Superior temporal gyrus (tissue), 1 donor: ENCODE data around the gene LHX2.

ENCODE experiments used
- DNase-seq: peaks from one replicate; pipeline ENCODE4 v3.0.0-alpha.2; 2016; ENCODE audit errors: extremely low spot score

Gene LHX2

DNA sequence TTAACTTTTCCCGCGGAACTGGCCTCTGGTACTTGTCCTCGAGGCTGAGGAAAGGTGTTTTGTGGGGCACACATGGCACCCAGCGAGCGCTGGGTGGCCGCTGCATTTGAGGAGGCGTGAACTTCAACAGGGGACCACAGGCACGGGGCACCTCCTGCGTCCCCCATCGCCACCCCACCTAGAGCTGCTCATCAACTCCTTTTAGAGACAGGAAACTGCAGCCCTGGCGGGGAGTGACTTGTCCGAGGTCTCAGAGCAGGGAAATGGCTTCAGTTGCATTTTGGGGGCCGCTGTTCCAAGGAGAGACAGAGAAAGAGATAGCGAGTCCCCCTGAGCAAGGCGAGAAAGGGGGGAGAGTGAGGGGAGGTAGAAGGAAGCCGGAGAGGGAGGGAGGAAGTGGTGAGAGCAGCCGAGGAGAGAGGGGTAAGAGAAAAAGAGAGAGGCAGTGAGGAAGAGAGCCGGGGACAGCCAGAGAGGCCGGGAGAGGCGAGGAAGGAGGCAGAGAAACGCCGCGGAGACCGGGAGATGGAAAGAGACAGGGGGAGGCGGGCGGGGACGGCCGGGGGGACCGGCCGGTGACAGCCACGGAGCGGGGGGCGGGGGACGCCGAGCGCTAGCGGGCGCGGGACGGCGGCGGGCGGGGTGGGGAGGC, 12.5 kb upstream of the LHX2 start:
- DNase-seq = no peak

DNA sequence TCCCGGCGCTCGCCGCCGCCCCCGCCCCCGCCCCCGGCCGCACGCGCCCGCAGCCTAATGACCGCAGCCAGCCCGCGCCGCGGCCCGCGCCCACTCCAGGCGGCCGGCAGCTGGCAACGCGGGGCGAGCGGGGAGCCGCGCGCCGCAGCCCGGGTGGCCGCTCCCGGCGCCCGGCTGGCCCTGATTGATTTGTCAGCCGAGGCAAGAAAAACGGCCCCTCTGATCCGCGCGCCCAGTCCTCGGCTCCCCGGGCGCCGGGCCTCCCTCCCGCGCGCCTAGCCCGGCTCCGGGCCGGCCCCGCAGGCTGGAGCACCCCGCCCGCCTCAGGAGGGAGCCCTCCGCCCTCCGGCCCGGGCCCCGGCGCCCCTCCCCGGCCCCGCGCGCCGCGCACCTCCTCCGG, 11.9 kb upstream of the LHX2 start:
- no peak for DNase-seq

DNA sequence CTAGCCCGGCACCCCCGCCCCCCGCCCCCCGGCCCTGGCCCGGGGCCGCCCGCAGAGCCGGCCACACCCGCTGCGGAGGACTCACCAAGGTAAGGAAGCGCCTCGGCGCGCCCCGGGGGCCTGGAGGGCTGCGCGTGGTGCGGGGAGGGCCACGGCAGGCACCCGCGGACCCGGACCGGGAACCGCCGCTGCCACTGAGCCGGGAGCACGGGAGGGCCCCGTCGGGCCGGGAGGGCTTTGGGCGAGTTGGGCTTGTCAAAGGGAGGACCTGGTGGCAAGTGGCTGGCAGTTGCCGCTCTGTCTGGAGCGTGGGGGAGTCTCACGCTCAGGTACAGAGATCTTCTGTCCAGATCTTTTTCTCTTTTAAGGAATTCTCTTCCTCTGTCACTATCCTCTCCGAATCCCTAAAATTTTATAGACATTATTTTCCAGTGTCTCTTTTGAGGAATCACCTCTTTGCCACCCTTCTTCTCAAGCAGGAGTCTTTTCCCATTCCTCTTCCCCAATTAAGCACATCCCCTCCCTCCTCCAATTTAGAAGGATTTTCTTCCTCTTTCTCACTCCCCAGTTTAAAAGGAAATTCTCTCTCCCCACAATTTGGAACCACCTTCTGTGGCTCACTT, 11.3 kb upstream of the LHX2 start:
- peak; percentile 13 for DNase-seq

DNA sequence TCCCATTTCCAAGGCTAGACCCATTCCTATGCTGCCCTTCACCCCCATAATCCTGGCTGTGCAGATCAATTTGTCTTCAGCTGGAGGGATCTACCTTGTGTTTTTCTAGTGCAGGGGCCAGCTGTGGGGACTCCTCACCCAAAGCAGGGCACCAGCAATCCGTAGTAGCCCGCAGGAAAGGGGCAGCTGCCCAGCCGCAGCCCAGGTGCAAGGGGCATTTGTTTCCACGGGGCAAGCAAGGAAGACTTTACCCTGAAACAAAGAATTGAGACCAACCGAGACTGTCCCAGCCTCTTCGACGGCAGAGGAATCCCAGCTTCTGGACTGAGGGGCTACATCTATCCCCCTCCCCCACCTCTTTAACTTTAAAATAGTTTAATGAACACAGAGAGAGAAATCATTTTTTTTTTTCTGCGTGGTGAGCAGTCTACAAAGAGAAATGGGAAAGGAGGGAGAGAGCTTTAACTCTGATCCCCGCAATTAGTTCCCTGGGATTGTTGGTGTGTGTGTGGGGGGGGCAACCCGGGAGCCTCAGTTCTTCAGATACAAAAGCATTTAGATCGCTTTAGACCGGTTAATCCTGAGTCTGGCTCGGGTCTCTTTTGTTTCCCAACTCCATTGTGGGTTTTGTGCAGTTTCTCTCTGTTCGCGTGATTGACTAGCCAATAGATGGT, 10.6 kb upstream of the LHX2 start:
- DNase-seq = no peak

DNA sequence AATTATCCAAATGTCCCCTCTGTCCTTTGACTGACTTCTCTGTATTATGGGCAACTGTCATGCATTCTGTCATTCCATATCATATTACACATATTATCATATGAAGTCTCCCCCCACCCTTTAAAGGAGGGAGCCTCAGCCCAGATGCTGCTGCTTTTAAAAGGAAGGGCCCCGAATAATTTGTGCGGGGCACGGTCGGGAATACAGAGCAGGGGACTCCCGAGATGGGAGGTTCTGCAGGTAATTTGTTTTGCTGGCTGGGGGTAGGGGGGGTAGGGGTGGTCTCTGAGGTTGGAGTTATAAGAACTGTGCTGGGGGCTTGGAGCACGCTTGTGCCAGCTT, 10.1 kb upstream of the LHX2 start:
- peak; percentile 8 for DNase-seq

DNA sequence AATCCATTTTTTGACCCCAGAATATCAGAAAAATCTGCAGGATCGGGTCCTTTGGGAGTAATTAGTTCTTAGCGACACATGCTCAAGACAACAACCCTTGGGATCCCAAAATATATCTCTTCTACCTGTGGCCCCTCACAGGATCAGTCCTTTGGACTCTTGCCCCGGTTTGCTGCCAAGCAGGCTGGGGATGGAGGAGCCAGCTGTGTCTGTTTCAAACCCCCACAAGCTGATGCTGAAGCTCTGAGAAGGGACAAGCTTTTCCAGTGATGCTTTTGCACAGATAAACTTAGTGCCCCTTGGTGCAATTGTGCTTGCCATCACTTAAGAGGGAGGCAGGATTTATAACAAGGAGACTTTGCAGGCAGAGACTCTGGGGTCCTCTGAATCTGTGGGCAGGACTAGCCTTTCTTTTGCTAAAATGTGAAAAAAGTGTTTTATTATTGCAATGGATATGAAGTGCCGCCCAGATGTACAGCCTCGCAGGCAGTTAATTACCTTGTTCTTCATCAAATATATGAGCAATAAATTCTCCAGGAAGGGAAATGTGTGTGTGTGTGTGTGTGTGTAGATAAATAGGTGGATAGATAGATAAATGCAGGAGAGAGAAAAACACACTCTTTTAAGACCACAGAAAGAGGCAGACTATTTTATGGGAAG, 9.6 kb upstream of the LHX2 start:
- peak; percentile 22 for DNase-seq

DNA sequence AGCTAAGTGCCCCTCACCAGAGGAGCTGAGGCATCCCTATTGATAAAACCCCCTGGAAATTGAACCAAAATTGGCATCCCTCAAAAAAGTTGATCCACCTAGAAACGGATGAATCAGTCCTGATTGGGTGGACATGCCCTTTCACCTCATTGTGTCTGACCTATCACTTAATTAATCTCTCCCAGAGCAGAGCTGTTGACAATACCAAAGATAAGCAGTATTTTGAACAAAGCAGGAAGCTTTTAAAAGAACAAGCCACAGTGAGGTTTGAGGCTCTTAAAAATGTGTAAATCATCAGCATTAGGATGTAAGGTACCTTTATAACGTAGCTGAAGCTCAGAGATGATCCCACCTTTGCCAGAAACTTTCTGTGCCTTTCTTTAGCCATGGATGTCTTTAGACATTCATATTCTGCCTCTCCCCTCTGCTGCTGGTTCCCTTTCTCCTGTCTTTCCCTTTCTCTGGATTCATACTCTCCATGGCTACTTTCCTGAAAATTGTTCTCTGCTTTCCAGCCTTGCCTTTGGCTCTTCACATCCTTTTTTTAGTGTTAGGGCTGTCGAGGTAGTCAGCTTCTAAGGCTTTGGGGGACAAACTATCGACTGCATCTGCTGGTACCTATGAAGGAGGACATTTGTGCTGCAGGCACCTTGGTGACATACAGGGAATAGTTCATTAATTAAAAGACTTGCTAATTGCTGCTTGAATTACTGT, 7.8 kb upstream of the LHX2 start:
- peak; percentile 14 for DNase-seq

DNA sequence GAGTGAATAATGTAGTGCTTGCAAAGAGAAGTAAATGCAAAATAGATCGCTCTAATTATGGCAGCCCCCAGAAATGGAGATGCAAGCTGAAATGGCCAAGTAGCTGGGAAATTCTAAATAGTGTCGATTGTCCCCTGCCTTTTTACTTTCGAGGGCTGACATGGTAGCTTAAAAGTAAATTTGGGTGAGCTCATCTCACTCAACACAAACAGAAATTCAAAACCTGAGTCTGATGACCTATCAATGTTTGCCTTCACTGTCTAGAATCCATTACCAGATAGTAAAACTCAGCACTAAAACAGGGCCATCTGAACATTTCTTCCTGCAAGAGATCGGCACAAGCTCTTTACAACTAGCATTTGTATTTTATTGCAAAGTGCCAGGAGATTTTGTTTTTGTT, 7.0 kb upstream of the LHX2 start:
- DNase-seq = no peak

DNA sequence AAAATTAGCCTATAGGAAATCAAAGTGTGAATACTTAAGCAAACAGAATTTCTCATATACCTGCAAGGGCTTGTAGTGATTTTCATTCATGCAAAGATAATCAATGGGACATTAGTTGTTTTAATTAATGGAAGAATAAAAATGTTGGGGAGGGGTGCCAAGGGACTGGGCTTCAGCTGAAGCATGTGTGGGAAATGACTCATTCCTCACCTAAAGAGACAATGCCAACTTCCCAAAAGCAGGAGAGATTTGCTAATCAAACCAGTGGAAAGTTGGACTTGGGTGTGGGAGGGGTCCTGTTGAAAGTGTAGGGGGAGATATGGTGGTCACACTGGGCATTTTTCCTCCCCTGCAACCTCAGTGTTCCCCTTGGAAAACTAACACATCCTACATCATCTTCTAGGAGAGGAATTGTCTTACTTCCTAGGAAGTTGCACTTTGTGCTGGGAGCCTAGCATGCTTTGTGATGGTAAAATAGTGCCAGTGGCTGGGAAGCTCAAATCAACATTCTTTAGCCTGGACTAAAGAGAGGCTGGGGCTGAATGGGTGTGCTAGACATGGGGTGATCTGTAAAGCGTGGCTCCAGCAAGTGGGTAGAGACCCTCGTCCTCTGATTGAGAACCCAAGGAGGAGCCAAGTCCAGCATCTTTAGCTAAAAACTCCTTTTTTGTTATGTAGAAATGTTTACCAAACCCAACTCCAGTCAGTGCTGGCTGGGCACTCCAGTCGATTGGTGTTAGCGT, 6.4 kb upstream of the LHX2 start:
- DNase-seq = no peak

DNA sequence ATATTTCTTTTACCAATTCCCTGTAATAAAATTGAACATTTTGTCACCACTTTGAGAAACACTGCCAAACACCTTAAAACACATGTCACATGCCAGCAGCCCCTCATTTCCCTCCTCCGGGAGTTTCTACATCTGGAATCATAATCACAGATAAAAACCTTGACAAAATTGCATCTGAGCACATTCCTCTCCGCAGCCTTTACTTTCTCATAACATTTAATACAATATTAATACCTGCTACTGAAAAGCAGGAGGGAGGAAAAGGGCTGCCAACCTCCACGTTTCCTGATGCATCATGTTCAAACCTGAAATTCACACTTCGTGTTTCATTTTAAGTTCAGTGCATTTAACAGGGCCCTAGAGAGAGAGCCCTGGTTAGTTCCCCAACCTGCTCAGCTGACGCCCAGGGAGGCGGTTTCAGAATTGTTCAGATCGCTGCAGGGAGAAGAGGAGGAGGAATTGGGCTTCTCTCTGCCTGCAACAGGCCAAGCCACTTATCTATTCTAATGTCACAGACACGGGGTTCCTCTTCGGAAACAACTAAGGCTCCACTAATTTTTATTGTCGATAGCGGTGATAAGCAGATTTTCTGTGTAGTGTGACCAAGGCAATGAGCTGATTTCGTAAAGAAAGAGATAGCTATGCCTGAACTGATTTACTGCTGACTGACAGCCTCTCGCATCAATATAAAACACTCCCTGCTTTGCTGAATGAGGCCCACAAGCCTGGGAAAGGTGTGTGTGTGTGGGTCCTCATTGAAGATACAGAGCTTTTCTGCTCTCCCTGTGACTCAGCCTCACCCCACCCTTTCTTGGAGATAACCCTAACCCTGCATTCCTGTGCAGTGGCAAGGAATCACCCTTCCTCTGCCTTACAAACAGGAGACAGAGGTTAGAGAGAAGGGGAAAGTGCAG, 4.9 kb upstream of the LHX2 start:
- DNase-seq = peak; percentile 34

DNA sequence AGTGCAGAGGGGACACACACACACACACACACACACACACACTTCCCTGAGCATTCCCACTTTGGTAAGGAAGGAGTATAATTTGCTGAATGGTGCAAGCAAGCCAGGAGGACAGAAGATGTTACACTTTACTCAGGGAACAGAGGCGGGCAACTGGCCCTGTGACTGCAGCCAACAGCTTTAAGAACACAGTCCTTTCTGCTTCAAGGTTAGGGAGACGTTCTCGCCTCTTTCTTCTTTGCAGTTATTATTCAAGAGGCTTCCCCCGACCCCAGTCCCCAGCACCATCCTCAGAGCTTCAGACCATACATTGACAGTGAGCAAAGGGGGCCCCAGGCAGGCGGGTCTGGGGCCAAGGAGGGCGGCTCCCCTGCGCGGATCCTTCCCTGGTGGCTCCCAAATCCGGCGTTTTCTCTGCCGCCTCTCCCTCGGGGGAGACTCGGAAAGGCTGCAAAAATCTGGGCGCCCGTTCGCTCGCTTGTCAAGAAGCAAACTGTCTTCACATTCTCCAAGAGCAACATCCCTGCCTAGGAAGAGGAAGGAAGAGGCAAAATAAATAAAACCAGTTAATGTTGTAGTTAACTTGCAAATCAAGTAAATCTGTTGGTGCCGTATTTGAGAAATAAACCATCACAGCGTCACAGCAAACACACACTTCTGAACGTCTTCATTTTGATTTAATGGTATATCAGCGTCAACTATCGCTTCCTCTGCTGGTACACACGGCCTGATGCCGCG, 3.8 kb upstream of the LHX2 start:
- DNase-seq = no peak

DNA sequence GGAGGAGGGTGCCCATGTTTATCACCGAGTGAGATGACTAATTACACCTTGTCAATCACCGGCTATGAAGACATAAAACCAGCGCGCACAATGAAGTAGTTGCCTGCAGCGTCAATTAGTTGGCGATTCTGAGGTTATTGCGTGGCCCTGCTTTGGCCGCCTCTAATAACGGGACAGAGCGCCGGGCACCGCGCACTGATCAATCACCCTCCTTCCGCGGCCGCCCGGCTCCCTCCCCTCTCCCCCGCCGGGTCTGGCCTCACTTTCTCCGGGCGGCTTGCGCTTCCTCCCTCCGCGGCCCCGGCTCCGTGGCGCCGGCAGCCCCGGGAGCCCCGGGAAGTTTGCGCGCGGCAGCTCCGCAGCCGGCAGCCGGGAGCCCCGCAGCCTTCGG, 3.3 kb upstream of the LHX2 start:
- no peak for DNase-seq

DNA sequence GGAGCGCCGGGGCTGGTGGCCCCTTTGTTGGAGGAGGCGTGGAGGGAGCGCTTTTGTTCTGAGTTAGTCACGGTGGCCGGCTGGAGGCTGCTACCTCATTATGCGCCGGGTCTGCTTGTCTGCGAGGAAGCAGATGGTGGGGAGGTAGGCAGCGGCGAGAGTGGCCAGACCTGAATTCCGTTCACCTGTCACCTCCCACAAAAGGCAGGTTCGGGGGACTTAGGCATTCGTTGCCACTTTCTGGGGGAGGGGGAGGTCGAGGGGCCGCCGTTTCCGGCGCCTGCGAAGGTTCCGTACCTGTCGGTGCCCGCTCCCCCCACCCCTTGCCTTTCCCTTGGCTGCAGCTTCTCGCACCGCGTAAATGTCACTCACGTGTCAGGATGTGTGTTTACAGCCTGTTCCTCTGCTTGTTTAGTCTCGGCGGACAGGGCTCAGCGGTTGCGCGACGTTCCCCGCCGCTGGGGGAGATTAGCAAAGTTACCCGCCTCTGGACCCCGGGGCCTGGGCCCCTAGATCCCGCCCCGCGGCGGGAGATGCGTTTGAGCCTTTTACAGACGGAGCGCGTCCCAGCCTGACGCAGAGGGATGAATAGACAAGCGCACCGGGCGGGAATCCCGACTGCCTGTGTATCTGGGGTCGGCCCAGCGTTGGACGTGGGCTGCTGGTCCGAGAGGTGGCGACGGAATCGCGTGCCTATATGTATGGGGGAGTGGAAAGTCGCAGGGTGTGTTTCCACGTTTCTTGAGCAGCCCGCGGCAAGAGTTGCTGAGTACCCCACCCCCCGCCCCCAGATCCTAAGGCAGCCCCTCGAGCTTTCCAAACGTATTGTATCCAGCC, 2.7 kb upstream of the LHX2 start:
- no peak for DNase-seq

DNA sequence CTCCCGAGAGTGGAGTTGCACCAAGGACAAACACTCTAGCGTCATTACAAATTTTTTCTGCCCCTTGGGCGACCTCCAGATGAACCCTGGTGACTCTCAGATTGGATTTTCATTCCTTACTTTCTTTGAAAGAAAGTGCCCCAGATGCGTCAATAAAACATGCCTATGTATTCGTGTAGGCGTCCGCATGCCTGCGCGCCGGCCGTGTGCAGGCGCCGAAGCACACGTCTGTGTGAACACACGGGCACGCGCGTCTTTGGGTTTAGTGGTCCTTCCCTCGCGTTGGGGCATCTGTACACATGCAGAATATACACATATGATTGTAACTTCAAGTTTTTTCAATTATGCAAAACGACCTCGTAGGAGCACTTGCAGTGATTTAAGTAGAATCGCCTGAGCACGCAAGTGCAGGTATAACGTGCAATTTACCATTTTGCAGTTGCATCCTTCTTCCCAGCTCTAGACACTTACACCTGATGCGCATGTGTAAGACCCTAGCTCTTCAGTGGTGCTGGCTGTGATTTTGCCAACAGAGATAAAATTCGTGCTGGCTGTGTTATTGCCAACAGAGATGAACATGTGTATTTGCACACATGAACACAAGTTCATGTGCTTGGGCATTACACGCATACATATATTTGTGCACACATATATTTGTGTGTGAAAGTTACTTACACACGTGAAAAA, 1.9 kb upstream of the LHX2 start:
- DNase-seq = no peak

DNA sequence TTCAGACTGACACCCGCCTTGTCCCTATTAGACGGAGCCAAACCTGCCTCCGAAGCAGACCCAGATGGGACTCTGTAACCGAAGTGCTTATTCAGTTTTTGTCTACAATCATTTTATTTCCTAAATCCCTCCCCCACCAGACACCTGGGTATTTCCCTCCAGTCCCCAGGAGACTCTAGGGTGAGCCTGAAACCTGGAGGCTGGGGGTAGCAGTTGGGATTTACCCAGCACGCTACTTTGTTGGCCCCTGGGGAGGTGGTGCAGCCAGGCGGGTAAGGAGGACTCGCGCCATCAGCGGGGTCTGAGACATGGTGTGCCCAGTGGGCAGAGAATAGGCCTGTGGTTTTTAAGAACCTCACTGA, 1.3 kb upstream of the LHX2 start:
- DNase-seq = no peak

DNA sequence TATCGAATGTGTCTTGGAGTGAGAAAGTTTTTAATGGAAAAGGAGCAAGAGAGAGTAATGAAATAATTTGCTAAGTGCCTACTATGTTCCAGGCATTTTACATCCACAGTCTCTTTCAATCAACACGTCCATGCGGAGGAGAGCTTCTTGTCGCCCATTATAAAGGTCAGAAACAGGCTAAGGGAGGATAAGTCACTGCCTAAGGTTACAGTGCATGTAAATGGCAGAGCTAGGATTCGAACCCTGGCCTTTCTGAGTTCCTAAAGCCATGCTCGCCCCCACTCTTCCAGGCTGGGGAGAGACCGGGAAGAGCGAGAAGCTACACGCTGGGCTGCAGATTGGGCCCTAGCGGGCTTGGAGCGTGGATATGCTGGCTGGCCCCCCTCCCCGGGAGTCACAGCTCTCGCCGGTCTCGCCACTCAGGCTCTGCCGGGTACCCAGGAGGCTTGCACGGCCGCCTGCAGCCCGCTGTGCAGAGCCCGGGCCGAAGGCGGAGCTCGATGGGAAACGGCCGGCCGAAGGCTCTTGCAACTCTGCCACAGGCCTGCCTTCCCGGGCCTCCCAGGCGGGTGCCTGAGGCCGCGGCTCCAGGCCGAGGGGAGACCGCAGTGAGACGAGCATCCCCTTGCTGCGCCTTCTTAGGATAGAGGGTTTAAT, 775 bp upstream of the LHX2 start:
- DNase-seq = no peak

DNA sequence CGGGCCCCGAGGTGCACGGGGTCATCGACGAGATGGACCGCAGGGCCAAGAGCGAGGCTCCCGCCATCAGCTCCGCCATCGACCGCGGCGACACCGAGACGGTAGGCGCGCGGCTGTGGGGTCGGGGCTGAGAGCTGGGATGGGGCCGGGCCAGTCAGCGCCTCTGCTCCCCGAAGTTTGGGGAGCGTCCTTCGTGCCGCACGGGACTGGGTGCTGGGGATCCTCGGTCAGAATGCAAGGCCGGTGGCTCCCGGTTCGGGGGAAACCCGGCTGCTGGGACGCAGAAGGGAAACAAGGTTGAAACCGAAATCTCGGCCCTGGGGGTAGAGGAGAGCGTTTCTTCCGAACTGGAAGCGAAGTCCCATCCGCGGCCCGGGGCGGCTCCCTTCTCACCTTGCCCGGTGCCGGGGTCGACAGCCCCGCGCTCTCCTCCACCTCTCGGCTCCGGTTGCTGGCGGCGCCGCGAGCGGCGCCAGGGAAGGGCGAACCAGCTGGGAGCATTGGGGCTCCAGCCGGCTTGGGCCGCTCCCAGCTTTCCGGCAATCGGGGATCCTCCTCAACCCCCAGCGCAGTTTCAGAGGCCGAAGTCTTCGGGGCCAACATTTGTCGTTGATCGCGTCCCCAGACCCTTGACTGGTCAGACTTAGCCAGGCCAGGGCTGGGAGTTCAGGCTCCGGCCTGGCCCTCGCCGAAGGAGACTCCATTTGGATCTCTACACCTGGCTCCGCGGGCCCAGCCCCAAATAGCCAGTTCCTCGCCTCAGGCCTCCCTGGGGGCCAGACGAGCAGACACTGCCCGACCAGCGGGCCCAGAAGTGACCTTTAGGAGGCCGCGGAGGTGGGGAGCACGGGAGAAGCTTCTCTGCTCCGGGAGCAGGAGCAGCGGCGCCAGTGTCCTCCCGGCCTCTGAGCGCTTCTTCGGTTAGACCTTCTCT, 1.1 kb downstream of the LHX2 start:
- DNase-seq = no peak
